HL-60 (cell line): ENCODE measurements around the gene MLH1.

ENCODE experiments used
- CTCF ChIP-seq: IDR thresholded peaks from one replicate; pipeline ENCODE4 v1.5.1; 2011; ENCODE audit warnings: low read length, control low read depth, inconsistent platforms; ENCODE audit not compliant: insufficient read depth
- GABPA ChIP-seq: IDR thresholded peaks from 2 replicates; pipeline ENCODE4 v1.6.1; 2012; ENCODE audit warnings: low read depth
- POLR2AphosphoS5 ChIP-seq: IDR thresholded peaks from 2 replicates; pipeline ENCODE4 v1.6.1; 2012; ENCODE audit warnings: low read depth
- REST ChIP-seq: IDR thresholded peaks from 2 replicates; pipeline ENCODE4 v1.6.1; 2012; ENCODE audit warnings: low read depth; ENCODE audit not compliant: insufficient replicate concordance
- SPI1 ChIP-seq: IDR thresholded peaks from 2 replicates; pipeline ENCODE4 v1.6.1; 2012; ENCODE audit warnings: low read depth, mild to moderate bottlenecking, borderline replicate concordance

- no peak for TF ChIP-seq CTCF
- no peak for TF ChIP-seq POLR2AphosphoS5
- no peak for TF ChIP-seq SPI1
- no peak for TF ChIP-seq GABPA
- no peak for TF ChIP-seq REST
Measured at GRCh38 chr3:37099469-37099868, 106.2 kb downstream of the MLH1 start.
